Left ventricle myocardium inferior (tissue), 1 donor: ENCODE data around the gene TMEM176B. TPM values are rescaled to one million over a fixed set of nuclear protein-coding genes. Genes with fewer than 3 reads are reported as not detected.

Experiments
- DNase-seq: peaks from one replicate; pipeline ENCODE4 v3.0.0-alpha.2; 2020
- H3K27ac ChIP-seq: fragments of 200-600 bp; replicated peaks from 2 replicates; pipeline ENCODE4 v1.8.0; 2021
- H3K27me3 ChIP-seq: fragments of 200-600 bp; 2 replicates; pipeline ENCODE4 v1.8.0; 2021; ENCODE audit warnings: low read depth
- H3K36me3 ChIP-seq: fragments of 200-600 bp; 2 replicates; pipeline ENCODE4 v1.8.0; 2021
- H3K4me1 ChIP-seq: fragments of 200-600 bp; 2 replicates; pipeline ENCODE4 v1.8.0; 2021
- H3K4me3 ChIP-seq: fragments of 200-600 bp; 2 replicates; pipeline ENCODE4 v1.8.0; 2021; ENCODE audit warnings: mild to moderate bottlenecking, moderate library complexity
- H3K9me3 ChIP-seq: fragments of 200-600 bp; replicated peaks from 2 replicates; pipeline ENCODE4 v1.8.0; 2021
- CTCF ChIP-seq: fragments of 200-600 bp; IDR thresholded peaks from 2 replicates; pipeline ENCODE4 v1.8.0; 2021; ENCODE audit warnings: antibody characterized with exemption, mild to moderate bottlenecking, borderline replicate concordance
- intact Hi-C: fragments of 100-400 bp; cut with micrococcal nuclease; formaldehyde crosslinking; loops from one replicate; pipeline ENCODE4 v1.11.0; 2022
- total RNA-seq: library from RNA; stranded (reverse); fragmentation: NEBNext Ultra II Directional; extraction: Animal tissue kit (Norgen Biotek cat#: 25700); gene quantifications from one replicate; pipeline ENCODE4 v1.2.1, GENCODE V29; 2021
- donor health status: DM: no; HTN: yes; CAD: no; lungs with severe emphysema.

Gene TMEM176B
- total RNA-seq, 1 donor from 2014 or later: 34.0 TPM

GRCh38 chr7:150793569-150794238 lies 6.5 kb downstream of the TMEM176B start:
- intact Hi-C loops: no loop called here
- no peak for DNase-seq
- Histone ChIP-seq H3K4me3 (no peak overlapping the region), H3K27me3 (peaks cover under 1% of the 10 kb centered on the region), H3K9me3 (no peaks in the 10 kb centered on the region), H3K27ac (no peak overlapping the region), H3K36me3 (peaks cover 7% of the 10 kb centered on the region), H3K4me1 (peaks cover 17% of the 10 kb centered on the region)
- TF ChIP-seq CTCF: no peak

GRCh38 chr7:150791746-150792452 lies 8.3 kb downstream of the TMEM176B start:
- Histone ChIP-seq H3K27me3 (no peaks in the 10 kb centered on the region), H3K9me3 (no peaks in the 10 kb centered on the region), H3K27ac (no peak overlapping the region), H3K4me3 (no peak overlapping the region), H3K36me3 (peaks cover 7% of the 10 kb centered on the region), H3K4me1 (peaks cover 35% of the 10 kb centered on the region)
- no peak for DNase-seq
- intact Hi-C loops: no loop called here
- no peak for TF ChIP-seq CTCF

GRCh38 chr7:150791304-150791703 lies 8.9 kb downstream of the TMEM176B start:
- Histone ChIP-seq H3K36me3 (peaks cover 7% of the 10 kb centered on the region), H3K9me3 (no peaks in the 10 kb centered on the region), H3K4me3 (no peak overlapping the region), H3K4me1 (peaks cover 41% of the 10 kb centered on the region), H3K27ac (no peak overlapping the region), H3K27me3 (no peaks in the 10 kb centered on the region)
- intact Hi-C loops: no loop called here
- no peak for DNase-seq
- TF ChIP-seq CTCF: no peak

- no peaks in the 10 kb centered on the region for H3K27me3 ChIP-seq
- TF ChIP-seq CTCF: no peak
- H3K4me3 ChIP-seq: no peak overlapping the region
- no peaks in the 10 kb centered on the region for H3K9me3 ChIP-seq
- peaks cover 49% of the 10 kb centered on the region for H3K4me1 ChIP-seq
- H3K27ac ChIP-seq: no peak overlapping the region
- DNase-seq: no peak
- intact Hi-C loops: no loop called here
- peaks cover under 1% of the 10 kb centered on the region for H3K36me3 ChIP-seq
Observed at GRCh38 chr7:150790416-150791075, 9.6 kb downstream of the TMEM176B start.

- intact Hi-C loops: no loop called here
- H3K4me1 ChIP-seq: peaks cover 65% of the 10 kb centered on the region
- H3K27ac ChIP-seq: peak overlapping the region; percentile 76
- H3K4me3 ChIP-seq: no peak overlapping the region
- no peaks in the 10 kb centered on the region for H3K9me3 ChIP-seq
- no peaks in the 10 kb centered on the region for H3K27me3 ChIP-seq
- TF ChIP-seq CTCF: no peak
- H3K36me3 ChIP-seq: no peaks in the 10 kb centered on the region
- peak; percentile 59 for DNase-seq
Observed at GRCh38 chr7:150788474-150789269, 11.5 kb downstream of the TMEM176B start.
